ENCODE results near the gene RANGRF.
"Not testable (repeated sequence)": the region's sequence is repeated elsewhere in the genome, so short reads cannot be mapped to it uniquely, and the experiment has no call there.

Gene RANGRF

DNA sequence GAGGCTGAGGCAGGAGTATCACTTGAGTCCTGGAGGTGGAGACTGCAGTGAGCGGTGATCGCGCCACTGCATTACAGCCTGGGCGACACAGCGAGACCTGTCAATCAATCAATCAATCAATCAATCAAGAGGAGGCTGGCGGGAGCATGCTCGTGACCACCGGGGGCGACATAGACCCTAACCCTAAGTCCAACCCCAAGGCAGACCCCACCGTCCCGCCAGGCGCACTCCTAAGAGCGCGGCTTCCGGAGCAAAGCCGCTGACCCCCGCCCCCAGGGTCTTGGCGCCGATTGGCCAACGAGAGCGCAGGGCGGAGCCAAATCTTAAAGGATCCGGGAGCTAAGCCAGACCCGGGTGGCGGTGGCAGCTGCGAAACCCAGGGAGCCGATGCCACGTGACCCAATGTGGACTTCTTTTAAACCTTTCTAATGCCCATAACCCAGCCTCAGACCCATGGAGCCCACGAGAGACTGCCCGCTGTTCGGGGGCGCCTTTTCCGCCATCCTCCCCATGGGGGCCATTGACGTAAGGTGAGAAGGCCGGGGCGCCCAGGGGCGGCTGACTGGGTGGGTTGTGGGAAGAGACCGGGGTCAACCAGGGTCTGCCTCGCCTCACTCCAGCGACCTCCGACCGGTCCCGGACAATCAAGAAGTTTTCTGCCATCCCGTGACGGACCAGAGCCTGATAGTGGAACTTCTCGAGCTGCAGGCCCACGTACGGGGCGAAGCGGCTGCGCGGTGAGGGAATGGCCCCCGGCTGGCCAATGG is at the start of gene RANGRF:
Gene RANGRF, plus strand, starts transcription at position 335 of the 767 bp plus-strand sequence. Its CDS starts 119 bp downstream, at position 454.
- peak; percentile 91 for DNase-seq (ENCODE audit: low spot score)

GRCh38 chr17:8243827-8244226 is 44.6 kb upstream of the RANGRF start:
- DNase-seq (ENCODE audit: low spot score) = no peak

GRCh38 chr17:8244768-8245167 is 43.7 kb upstream of the RANGRF start:
- no peak for DNase-seq (ENCODE audit: low spot score)

DNA sequence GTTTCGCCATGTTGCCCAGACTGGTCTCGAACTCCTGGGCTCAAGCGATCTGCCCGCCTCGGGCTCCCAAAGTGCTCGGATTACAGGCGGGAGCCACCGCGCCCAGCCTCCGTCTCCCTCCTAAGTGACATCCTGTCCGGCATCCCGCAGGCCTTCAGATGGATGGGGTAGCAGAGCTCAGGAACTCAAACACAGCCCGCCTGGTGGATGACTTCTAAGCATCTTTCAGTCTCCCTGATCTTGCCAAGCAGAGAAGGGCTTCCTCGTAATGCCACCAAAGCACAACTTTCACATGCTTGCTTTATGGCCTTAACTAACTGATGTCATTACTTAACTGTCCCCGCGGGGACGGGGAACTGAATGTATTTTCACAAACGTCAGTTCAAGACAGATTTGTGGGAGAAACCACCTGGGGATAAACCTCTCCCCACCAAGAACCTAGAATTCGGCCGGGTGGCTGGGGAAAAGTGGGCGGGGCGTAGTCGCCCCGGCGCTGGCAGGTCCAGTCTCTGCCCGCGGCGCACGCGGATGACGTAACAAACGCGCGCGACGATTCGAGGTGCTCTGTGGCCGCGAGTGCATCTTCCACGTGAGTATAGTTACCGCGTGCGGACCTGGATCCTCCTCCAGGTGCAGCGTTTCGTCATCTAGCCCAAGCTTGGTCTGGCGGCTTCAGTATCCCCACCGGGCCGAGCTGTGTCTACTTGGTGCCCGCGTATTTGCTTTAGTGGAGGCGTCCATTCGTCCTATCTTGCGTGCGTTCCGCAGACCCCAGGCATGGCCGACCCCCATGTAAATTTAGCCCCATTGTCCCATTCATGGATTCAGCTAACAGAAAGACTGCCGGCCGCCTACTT is 39.5 kb upstream of the RANGRF start, which contains the start of gene PFAS:
Gene PFAS, plus strand, starts transcription at position 539 of the 857 bp plus-strand sequence. CDS start 4,649 bp downstream, outside the sequence.
- DNase-seq (ENCODE audit: low spot score) = peak; percentile 93

- no peak for DNase-seq (ENCODE audit: low spot score)
These were observed 38.6 kb upstream of the RANGRF start for GRCh38 chr17:8249621-8250500.

DNA sequence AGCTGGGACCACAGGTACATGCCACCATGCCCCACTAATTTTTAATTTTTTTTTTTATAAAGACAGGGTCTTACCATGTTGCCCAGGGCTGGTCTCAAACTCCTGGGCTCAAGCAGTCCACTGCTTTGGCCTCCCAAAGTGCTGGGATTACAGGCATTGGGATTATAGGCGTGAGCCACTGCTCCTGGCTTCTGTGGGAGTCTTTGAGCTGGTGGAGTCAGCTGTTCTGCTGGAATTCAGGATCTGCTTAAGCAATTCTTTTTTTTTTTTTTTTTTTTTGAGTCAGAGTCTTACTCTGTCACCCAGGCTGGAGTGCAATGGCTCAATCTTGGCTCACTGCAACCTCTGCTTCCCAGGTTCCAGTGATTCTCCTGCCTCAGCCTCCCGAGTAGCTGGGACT is 37.1 kb upstream of the RANGRF start:
- not testable (repeated sequence) for DNase-seq (ENCODE audit: low spot score)

GRCh38 chr17:8253801-8254200 is 34.7 kb upstream of the RANGRF start:
- no peak for DNase-seq (ENCODE audit: low spot score)

GRCh38 chr17:8254881-8255280 is 33.6 kb upstream of the RANGRF start:
- no peak for DNase-seq (ENCODE audit: low spot score)

- DNase-seq (ENCODE audit: low spot score) = no peak
These were observed 33.0 kb upstream of the RANGRF start for GRCh38 chr17:8255499-8255898.

- DNase-seq (ENCODE audit: low spot score) = no peak
These were observed 32.2 kb upstream of the RANGRF start for GRCh38 chr17:8256291-8256690.

DNA sequence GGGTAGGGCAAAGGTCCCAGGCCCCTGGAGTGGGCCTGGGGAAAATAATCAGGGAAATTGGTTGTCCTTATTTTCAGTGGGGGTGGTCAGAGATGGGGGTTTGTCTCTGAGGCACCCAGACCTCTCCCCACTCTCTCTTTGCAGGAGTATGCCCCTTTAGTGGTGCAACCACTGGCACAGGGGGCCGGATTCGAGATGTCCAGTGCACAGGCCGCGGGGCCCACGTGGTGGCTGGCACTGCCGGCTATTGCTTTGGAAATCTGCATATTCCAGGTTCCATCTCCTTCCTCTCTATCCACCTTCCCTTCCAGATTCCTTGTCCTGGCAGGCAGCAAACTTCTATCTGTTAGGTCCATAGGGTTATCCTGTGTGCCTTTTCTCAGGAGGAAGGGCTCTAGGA is 31.8 kb upstream of the RANGRF start:
- DNase-seq (ENCODE audit: low spot score) = no peak

DNA sequence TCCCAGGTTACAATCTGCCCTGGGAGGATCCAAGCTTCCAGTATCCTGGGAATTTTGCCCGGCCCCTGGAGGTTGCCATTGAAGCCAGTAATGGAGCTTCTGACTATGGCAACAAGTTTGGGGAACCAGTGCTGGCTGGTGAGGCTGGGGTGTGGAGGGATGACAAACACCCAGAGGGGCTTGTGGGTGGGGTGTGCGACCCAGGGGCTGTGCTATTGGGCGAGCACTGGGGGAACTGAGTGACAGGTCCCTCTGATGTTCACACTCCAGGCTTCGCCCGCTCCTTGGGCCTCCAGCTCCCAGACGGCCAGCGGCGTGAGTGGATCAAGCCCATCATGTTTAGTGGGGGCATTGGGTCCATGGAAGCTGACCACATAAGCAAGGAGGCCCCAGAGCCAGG is 30.7 kb upstream of the RANGRF start:
- DNase-seq (ENCODE audit: low spot score) = no peak

DNA sequence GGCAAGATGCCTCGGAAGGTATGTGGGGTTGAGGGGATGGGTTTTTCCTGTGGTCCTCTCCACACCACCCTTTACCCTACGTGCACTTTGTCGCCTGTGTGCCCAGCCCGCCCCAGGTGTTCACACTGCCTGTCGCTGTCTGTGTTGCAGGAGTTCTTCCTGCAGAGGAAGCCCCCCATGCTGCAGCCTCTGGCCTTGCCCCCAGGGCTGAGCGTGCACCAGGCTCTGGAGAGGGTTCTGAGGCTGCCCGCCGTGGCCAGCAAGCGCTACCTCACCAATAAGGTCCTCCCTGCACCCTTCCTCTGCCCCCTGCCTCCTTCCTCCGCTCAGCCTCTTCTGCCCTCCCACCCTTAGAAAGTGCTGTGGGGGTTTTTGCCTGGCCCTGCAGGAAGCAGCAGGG is 24.1 kb upstream of the RANGRF start:
- no peak for DNase-seq (ENCODE audit: low spot score)

DNA sequence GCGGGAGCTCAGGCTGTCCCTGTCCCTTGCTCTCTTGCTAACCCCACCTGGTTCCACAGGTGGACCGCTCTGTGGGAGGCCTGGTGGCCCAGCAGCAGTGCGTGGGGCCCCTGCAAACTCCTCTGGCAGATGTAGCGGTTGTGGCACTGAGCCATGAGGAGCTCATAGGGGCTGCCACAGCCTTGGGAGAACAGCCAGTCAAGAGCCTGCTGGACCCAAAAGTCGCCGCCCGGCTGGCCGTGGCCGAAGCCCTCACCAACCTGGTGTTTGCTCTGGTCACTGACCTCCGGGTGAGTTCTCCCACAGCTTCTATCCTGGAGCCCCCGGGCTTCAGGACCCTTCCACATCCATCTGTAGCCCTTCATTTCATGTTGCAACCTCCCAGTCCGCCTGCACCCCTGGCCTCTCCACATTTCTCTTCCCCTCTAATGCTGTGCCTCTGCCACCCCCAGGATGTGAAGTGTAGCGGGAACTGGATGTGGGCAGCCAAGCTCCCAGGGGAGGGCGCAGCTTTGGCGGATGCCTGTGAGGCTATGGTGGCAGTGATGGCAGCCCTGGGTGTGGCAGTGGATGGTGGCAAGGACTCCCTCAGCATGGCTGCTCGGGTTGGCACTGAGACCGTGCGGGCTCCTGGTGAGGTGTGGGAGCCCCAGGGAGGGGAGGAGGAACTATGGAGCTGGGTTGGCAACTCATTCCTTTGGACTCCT is 23.5 kb upstream of the RANGRF start:
- DNase-seq (ENCODE audit: low spot score) = no peak

DNA sequence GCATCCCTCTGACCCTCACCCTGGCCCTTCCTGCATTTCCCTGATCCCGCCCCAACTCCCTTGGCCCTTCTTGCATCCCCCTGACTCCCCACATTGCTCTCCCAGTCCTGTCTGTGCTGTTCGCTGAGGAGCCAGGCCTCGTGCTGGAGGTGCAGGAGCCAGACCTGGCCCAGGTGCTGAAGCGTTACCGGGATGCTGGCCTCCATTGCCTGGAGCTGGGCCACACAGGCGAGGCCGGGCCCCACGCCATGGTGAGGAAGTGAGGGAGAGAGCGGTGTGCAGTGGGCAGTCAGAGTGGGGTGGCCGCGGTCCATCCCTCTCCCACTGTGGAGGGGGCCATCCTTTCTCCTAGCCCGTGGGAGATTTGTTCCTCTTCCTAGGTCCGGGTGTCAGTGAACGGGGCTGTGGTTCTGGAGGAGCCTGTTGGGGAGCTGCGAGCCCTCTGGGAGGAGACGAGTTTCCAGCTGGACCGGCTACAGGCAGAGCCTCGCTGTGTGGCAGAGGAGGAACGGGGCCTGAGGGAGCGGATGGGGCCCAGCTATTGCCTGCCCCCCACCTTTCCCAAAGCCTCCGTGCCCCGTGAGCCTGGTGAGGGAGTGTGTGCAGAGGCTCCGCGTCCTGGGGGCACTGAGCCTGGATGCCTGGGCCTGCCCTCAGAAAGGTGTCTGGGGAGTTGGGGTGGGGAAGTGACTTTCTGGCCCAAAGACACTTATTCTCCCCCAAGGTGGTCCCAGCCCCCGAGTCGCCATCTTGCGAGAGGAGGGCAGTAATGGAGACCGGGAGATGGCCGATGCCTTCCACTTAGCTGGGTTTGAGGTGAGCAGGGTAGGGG is 21.6 kb upstream of the RANGRF start:
- DNase-seq (ENCODE audit: low spot score) = no peak

- no peak for DNase-seq (ENCODE audit: low spot score)
These were observed 20.9 kb upstream of the RANGRF start for GRCh38 chr17:8267480-8268147.

DNA sequence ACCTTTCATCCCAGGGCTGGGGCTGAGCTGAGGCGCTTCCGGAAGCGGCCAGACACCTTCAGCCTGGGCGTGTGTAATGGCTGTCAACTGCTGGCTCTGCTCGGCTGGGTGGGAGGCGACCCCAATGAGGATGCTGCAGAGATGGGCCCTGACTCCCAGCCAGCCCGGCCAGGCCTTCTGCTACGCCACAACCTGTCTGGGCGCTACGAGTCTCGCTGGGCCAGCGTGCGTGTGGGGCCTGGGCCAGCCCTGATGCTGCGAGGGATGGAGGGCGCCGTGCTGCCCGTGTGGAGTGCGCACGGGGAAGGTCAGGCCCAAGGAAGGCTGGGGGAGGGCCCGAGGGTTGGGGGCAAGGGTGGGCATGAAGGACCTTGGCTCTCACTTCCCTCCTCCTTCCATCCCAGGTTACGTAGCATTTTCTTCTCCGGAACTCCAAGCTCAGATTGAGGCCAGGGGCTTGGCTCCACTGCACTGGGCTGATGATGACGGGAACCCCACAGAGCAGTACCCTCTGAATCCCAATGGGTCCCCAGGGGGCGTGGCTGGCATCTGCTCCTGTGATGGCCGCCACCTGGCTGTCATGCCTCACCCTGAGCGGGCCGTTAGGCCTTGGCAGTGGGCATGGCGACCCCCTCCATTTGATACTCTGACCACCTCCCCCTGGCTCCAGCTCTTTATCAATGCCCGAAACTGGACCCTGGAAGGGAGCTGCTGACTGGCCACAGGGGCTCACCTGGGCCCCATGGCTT is 19.7 kb upstream of the RANGRF start:
- DNase-seq (ENCODE audit: low spot score) = no peak

DNA sequence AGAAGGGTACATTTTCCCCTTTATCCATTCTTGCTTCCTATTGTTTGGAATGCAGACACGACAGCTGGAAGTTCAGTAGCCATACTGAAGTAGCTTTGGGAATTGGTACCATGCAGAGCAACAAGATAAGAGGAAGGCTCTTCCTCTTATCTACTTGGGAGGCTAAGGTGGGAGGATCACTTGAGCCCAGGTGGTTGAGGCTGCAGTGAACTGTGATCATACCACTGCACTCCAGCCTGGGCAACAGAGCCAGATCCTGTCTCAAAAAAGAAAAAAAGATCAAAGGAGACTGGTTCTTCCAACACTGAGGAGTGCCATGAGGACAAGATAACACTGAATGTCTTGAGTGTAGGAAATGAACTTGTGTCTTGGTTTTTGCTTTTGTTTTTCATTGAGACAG is 16.0 kb upstream of the RANGRF start:
- no peak for DNase-seq (ENCODE audit: low spot score)

GRCh38 chr17:8273884-8274444 is 14.5 kb upstream of the RANGRF start:
- DNase-seq (ENCODE audit: low spot score) = no peak
